Dermis blood vessel endothelial cell (primary cell): Measurements from ENCODE around the gene RNF31. TPM values are rescaled to one million over a fixed set of nuclear protein-coding genes. Genes with fewer than 3 reads are reported as not detected.

Experiments
- DNase-seq: peaks from one replicate; pipeline ENCODE4 v3.0.0; 2010
- total RNA-seq: library from RNA; depleted of rRNA; stranded (reverse); fragments of >200 nt; gene quantifications from 2 replicates; pipeline ENCODE4 v1.2.3, GENCODE V29; 2014

RNF31 gene
- total RNA-seq, 1 donor from 2014 or later: 54.1 TPM

- DNase-seq: no peak
Measured at GRCh38 chr14:24204163-24205146, 57.2 kb downstream of the RNF31 start.

GRCh38 chr14:24206260-24207103, 59.2 kb downstream of the RNF31 start:
- DNase-seq: no peak

- no peak for DNase-seq
Measured at GRCh38 chr14:24207104-24207551, 59.8 kb downstream of the RNF31 start.

GRCh38 chr14:24207625-24208024, 60.3 kb downstream of the RNF31 start:
- DNase-seq: no peak

Other genes with a start within 250 kb of the RNF31 start
- 36.4 and 42.9 TPM in 2 replicates for gene DHRS4, start 193.7 kb upstream of the RNF31 start, total RNA-seq
- gene DHRS4L2, start 158.6 kb upstream of the RNF31 start, total RNA-seq: 11.6 and 12.6 TPM in 2 replicates
- gene CARMIL3, start 95.5 kb upstream of the RNF31 start, total RNA-seq: 0.05 TPM in 1 of 2 replicates, not detected in the other
- not detected in 2 replicates for gene CPNE6, start 75.9 kb upstream of the RNF31 start, total RNA-seq
- gene PCK2, start 53.2 kb upstream of the RNF31 start, total RNA-seq: 5.8 and 10.5 TPM in 2 replicates
- gene DCAF11, start 32.7 kb upstream of the RNF31 start, total RNA-seq: 90.7 and 93.9 TPM in 2 replicates
- gene NRL, start 32.5 kb upstream of the RNF31 start, total RNA-seq: 0.88 and 2.6 TPM in 2 replicates
- 0.42 and 0.51 TPM in 2 replicates for gene FITM1, start 16.8 kb upstream of the RNF31 start, total RNA-seq
- gene PSME1, start 11.3 kb upstream of the RNF31 start, total RNA-seq: 167 TPM in 2 replicates
- 21.4 and 26.4 TPM in 2 replicates for gene EMC9, start 5.9 kb upstream of the RNF31 start, total RNA-seq
- 108 and 110 TPM in 2 replicates for gene PSME2, start 888 bp upstream of the RNF31 start, total RNA-seq
- 37.8 and 55.5 TPM in 2 replicates for gene IRF9, start 13.8 kb downstream of the RNF31 start, total RNA-seq
- gene REC8, start 24.6 kb downstream of the RNF31 start, total RNA-seq: 2.7 and 4.2 TPM in 2 replicates
- 28.8 and 60.6 TPM in 2 replicates for gene IPO4, start 41.3 kb downstream of the RNF31 start, total RNA-seq
- gene TM9SF1, start 47.9 kb downstream of the RNF31 start, total RNA-seq: 63.5 and 82.5 TPM in 2 replicates
- gene TSSK4, start 58.2 kb downstream of the RNF31 start, total RNA-seq: not detected in 2 replicates
- 36.8 and 39.3 TPM in 2 replicates for gene CHMP4A, start 66.0 kb downstream of the RNF31 start, total RNA-seq
- 5.9 and 23.7 TPM in 2 replicates for gene MDP1, start 68.6 kb downstream of the RNF31 start, total RNA-seq
- gene NEDD8, start 84.9 kb downstream of the RNF31 start, total RNA-seq: 197 and 248 TPM in 2 replicates
- gene GMPR2, start 85.4 kb downstream of the RNF31 start, total RNA-seq: 108 and 121 TPM in 2 replicates
- 68.4 and 71.7 TPM in 2 replicates for gene TINF2, start 95.1 kb downstream of the RNF31 start, total RNA-seq
- gene TGM1, start 115.7 kb downstream of the RNF31 start, total RNA-seq: 0.17 and 0.51 TPM in 2 replicates
- gene RABGGTA, start 124.1 kb downstream of the RNF31 start, total RNA-seq: 27.9 and 28.6 TPM in 2 replicates
- 10.6 and 16.7 TPM in 2 replicates for gene DHRS1, start 152.3 kb downstream of the RNF31 start, total RNA-seq
- gene NOP9, start 152.4 kb downstream of the RNF31 start, total RNA-seq: 30.1 and 33.5 TPM in 2 replicates
- 4.6 and 7.5 TPM in 2 replicates for gene CIDEB, start 160.5 kb downstream of the RNF31 start, total RNA-seq
- gene LTB4R2, start 162.6 kb downstream of the RNF31 start, total RNA-seq: 5.9 and 9.7 TPM in 2 replicates
- gene LTB4R, start 164.0 kb downstream of the RNF31 start, total RNA-seq: 3.5 and 3.6 TPM in 2 replicates
- gene ADCY4, start 187.6 kb downstream of the RNF31 start, total RNA-seq: 68.4 and 138 TPM in 2 replicates
- gene RIPK3, start 192.5 kb downstream of the RNF31 start, total RNA-seq: 4.7 and 5.8 TPM in 2 replicates
- 8.8 and 11.1 TPM in 2 replicates for gene NFATC4, start 220.7 kb downstream of the RNF31 start, total RNA-seq